Prostate gland (tissue), 2 donors: ENCODE results near the gene ARFGEF2.
"Not testable (repeated sequence)": the region's sequence is repeated elsewhere in the genome, so short reads cannot be mapped to it uniquely, and the experiment has no call there.

Experiments
- CTCF ChIP-seq, 4 experiments: fragments of 200-600 bp in 2 of 4; fragments of 450-650 bp in 2 of 4; sonication (generic) in 2 of 4; IDR thresholded peaks; 1 replicate in 3 of 4; 2 replicates in 1 of 4; pipeline ENCODE4 v1.5.1; 2016 to 2019; ENCODE audit warnings: antibody characterized with exemption in 4 of 4, mild to moderate bottlenecking in 2 of 4, moderate library complexity in 2 of 4
- POLR2AphosphoS5 ChIP-seq: sonication (generic); formaldehyde crosslinking; IDR thresholded peaks from one replicate; pipeline ENCODE4 v1.6.1; 2017; ENCODE audit warnings: antibody characterized with exemption

GRCh38 chr20:49082295-49082694 is 160.8 kb downstream of the ARFGEF2 start:
- not testable (repeated sequence) for TF ChIP-seq CTCF (IDR thresholded peaks at IDR 0.05); POLR2AphosphoS5
